DOHH2 (cell line): ENCODE results near the gene TSC1.

Experiments used
- CTCF ChIP-seq: fragments of 200-600 bp; sonication (generic); IDR thresholded peaks from one replicate; pipeline ENCODE4 v1.5.1; 2014; ENCODE audit warnings: antibody characterized with exemption, mild to moderate bottlenecking, low read depth, low read length; ENCODE audit not compliant: poor library complexity, severe bottlenecking
- EZH2phosphoT487 ChIP-seq: fragments of 200-600 bp; sonication (generic); IDR thresholded peaks from 2 replicates; pipeline ENCODE4 v1.6.1; 2017; ENCODE audit warnings: borderline replicate concordance, mild to moderate bottlenecking, antibody characterized with exemption, low read length, moderate library complexity, mixed read lengths

DNA sequence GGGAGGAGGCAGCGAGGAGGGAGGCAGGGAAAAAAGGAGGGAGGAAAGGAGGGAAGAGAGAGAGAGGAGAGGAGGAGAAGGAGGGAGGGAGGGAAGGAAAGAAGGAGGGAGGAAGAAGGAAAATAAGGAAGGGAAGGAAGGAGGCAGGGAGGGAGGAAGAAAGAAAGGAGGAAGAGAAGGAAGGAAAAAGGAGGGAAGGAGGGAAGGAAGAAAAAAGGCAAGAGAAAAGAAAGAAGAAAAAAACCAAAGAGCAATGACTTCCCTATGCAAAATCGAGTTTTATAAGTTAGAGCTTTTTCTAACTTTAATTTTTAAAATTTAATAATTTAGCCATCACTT is 33.7 kb upstream of the TSC1 start:
- TF ChIP-seq CTCF (no peak), EZH2phosphoT487 (no peak)
